PFSK-1 (cell line): ENCODE results near the gene ZNF736.

Experiments
- POLR2AphosphoS5 ChIP-seq: IDR thresholded peaks from 2 replicates; pipeline ENCODE4 v1.6.1; 2012; ENCODE audit warnings: low read depth, mild to moderate bottlenecking, control low read depth, low read length, moderate library complexity
- SIN3A ChIP-seq: IDR thresholded peaks from 2 replicates; pipeline ENCODE4 v1.6.1; 2012; ENCODE audit warnings: mild to moderate bottlenecking, low read length, moderate library complexity, borderline replicate concordance; ENCODE audit not compliant: insufficient read depth

- TF ChIP-seq POLR2AphosphoS5, result no peak
- no peak for TF ChIP-seq SIN3A
Observed at GRCh38 chr7:64310426-64310825, 3.3 kb upstream of the ZNF736 start.
